Measurements from ENCODE around the gene MDGA2.
"Not testable (repeated sequence)": the region's sequence is repeated elsewhere in the genome, so short reads cannot be mapped to it uniquely, and the experiment has no call there.

The MDGA2 gene

GRCh38 chr14:47057364-47057763, 618.0 kb downstream of the MDGA2 start:
- no peak for DNase-seq

- DNase-seq: no peak
Measured at GRCh38 chr14:47044841-47045240, 630.6 kb downstream of the MDGA2 start.

- no peak for DNase-seq
Measured at GRCh38 chr14:47040550-47040949, 634.9 kb downstream of the MDGA2 start.

- no peak for DNase-seq
Measured at GRCh38 chr14:47039336-47039735, 636.1 kb downstream of the MDGA2 start.

- DNase-seq: no peak
Measured at GRCh38 chr14:47022721-47023120, 652.7 kb downstream of the MDGA2 start.

GRCh38 chr14:47020500-47020899, 654.9 kb downstream of the MDGA2 start:
- DNase-seq: no peak

GRCh38 chr14:47012533-47013280, 662.7 kb downstream of the MDGA2 start:
- no peak for DNase-seq

GRCh38 chr14:47009615-47010014, 665.8 kb downstream of the MDGA2 start:
- no peak for DNase-seq

- DNase-seq: no peak
Measured at GRCh38 chr14:47008732-47009131, 666.7 kb downstream of the MDGA2 start.

- DNase-seq: no peak
Measured at GRCh38 chr14:46999661-47000060, 675.7 kb downstream of the MDGA2 start.

- DNase-seq: no peak
Measured at GRCh38 chr14:46989566-46989965, 685.8 kb downstream of the MDGA2 start.

- DNase-seq: no peak
Measured at GRCh38 chr14:46988312-46988711, 687.1 kb downstream of the MDGA2 start.

GRCh38 chr14:46985529-46986380, 689.6 kb downstream of the MDGA2 start:
- no peak for DNase-seq

GRCh38 chr14:46973295-46973694, 702.1 kb downstream of the MDGA2 start:
- DNase-seq: no peak

GRCh38 chr14:46964378-46964777, 711.0 kb downstream of the MDGA2 start:
- DNase-seq: no peak

- no peak for DNase-seq
Measured at GRCh38 chr14:46951103-46951502, 724.3 kb downstream of the MDGA2 start.

GRCh38 chr14:46940611-46941010, 734.8 kb downstream of the MDGA2 start:
- no peak for DNase-seq

- no peak for DNase-seq
Measured at GRCh38 chr14:46920542-46920941, 754.9 kb downstream of the MDGA2 start.

GRCh38 chr14:46915539-46915938, 759.9 kb downstream of the MDGA2 start:
- DNase-seq: not testable (repeated sequence)

GRCh38 chr14:46902837-46903236, 772.6 kb downstream of the MDGA2 start:
- DNase-seq: no peak

GRCh38 chr14:46894476-46894875, 780.9 kb downstream of the MDGA2 start:
- no peak for DNase-seq

GRCh38 chr14:46887144-46887543, 788.3 kb downstream of the MDGA2 start:
- no peak for DNase-seq

GRCh38 chr14:46885566-46885965, 789.8 kb downstream of the MDGA2 start:
- no peak for DNase-seq

GRCh38 chr14:46861753-46862152, 813.7 kb downstream of the MDGA2 start:
- DNase-seq: no peak

Data from left hindlimb (tissue), 1 donor.